Endothelial cell (in vitro differentiated cells): ENCODE data around the gene MPND. TPM values are rescaled to one million over a fixed set of nuclear protein-coding genes. Genes with fewer than 3 reads are reported as not detected.
A peak's percentile ranks its signal among the peaks of the same experiment; 100 is the strongest.

Experiments used
- DNase-seq: peaks from one replicate; pipeline ENCODE4 v3.0.0; 2021; ENCODE audit warnings: low spot score
- H3K27ac Mint-ChIP-seq: one replicate; pipeline ENCODE4 v1.8.0; 2021; ENCODE audit warnings: mixed read lengths, inconsistent platforms; ENCODE audit not compliant: unreplicated experiment
- H3K27me3 Mint-ChIP-seq: one replicate; pipeline ENCODE4 v1.8.0; 2021; ENCODE audit warnings: mild to moderate bottlenecking, moderate library complexity, mixed read lengths, inconsistent platforms; ENCODE audit not compliant: unreplicated experiment
- H3K36me3 Mint-ChIP-seq: one replicate; pipeline ENCODE4 v1.8.0; 2021; ENCODE audit warnings: mild to moderate bottlenecking, low read depth, mixed read lengths, inconsistent platforms; ENCODE audit not compliant: unreplicated experiment
- H3K4me1 Mint-ChIP-seq: one replicate; pipeline ENCODE4 v1.8.0; 2021; ENCODE audit warnings: mild to moderate bottlenecking, mixed read lengths, inconsistent platforms; ENCODE audit not compliant: unreplicated experiment
- H3K4me3 Mint-ChIP-seq: one replicate; pipeline ENCODE4 v1.8.0; 2021; ENCODE audit warnings: mild to moderate bottlenecking, mixed read lengths, inconsistent platforms; ENCODE audit not compliant: unreplicated experiment
- H3K9me3 Mint-ChIP-seq: one replicate; pipeline ENCODE4 v1.8.0; 2021; ENCODE audit warnings: mixed read lengths, inconsistent platforms; ENCODE audit not compliant: unreplicated experiment
- long read RNA-seq: library from polyadenylated mRNA; unstranded; transcript quantifications from one replicate; pipeline ENCODE4 v2.0.0, GENCODE V29; 2020; ENCODE audit not compliant: unreplicated experiment
- total RNA-seq: library from RNA; stranded (reverse); fragmentation: NEBNext Ultra II Directional; extraction: Animal tissue kit (Norgen Biotek cat#: 25700); gene quantifications from one replicate; pipeline ENCODE4 v1.2.1, GENCODE V29; 2021; ENCODE audit not compliant: unreplicated experiment
- TF ChIP-seq, protein P1 (sequence below): fragments of 200-600 bp; sonication (generic); IDR thresholded peaks from one replicate; pipeline ENCODE4 v1.5.0; 2021; ENCODE audit warnings: antibody characterized with exemption; ENCODE audit not compliant: unreplicated experiment

MPND gene, protein sequence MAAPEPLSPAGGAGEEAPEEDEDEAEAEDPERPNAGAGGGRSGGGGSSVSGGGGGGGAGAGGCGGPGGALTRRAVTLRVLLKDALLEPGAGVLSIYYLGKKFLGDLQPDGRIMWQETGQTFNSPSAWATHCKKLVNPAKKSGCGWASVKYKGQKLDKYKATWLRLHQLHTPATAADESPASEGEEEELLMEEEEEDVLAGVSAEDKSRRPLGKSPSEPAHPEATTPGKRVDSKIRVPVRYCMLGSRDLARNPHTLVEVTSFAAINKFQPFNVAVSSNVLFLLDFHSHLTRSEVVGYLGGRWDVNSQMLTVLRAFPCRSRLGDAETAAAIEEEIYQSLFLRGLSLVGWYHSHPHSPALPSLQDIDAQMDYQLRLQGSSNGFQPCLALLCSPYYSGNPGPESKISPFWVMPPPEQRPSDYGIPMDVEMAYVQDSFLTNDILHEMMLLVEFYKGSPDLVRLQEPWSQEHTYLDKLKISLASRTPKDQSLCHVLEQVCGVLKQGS
- total RNA-seq = 18.3 TPM
- long read RNA-seq = 0 reads

DNA sequence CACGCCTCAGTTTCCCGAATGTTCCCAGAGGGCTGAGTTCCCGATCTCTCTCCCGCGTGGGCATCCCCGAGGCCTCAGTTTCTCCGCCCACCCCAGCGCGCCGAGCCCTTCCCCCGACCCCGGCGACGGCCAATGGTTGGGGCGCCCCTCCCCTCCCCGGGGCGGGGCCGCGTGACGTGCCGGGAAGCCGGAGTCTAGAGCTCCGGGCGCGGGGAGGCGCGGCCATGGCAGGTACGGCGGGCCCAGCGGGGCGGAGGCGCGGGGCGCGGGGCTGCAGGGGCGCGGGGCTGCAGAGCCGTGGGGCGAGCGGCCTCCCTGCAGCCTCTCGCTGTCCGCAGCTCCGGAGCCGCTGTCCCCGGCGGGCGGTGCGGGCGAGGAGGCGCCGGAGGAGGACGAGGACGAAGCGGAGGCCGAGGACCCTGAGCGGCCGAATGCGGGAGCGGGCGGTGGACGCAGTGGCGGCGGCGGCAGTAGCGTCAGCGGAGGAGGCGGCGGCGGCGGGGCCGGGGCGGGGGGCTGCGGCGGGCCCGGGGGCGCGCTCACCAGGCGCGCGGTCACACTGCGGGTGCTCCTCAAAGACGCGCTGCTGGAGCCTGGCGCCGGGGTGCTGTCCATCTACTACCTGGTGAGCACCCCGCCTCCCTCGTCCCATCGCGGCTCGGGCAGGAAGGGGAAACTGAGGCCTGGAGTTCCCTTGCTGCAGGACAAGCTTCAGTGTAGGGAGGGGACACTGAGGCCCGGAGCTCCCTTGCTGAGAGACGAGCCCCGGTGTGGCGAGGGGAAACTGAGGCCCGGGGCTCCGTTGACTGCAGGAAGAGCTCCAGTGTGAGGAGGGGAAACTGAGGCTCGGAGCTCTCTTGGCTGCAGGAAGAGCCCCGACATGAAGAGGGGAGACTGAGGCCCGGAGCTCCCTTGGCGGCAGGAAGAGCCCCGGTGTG, at the start of gene MPND:
MPND (plus strand) TSS at position 193 of the 938 bp plus-strand sequence; CDS start at position 225, 32 bp downstream.
- peaks cover 11% of the 10 kb centered on the region for H3K27me3 Mint-ChIP-seq
- H3K36me3 Mint-ChIP-seq = peaks cover 4% of the 10 kb centered on the region
- DNase-seq = peak; percentile 94
- H3K4me1 Mint-ChIP-seq = peaks cover 6% of the 10 kb centered on the region
- H3K27ac Mint-ChIP-seq = peak within 1 kb of the TSS; percentile 94
- no peaks in the 10 kb centered on the region for H3K9me3 Mint-ChIP-seq
- TF ChIP-seq, protein P1, sequence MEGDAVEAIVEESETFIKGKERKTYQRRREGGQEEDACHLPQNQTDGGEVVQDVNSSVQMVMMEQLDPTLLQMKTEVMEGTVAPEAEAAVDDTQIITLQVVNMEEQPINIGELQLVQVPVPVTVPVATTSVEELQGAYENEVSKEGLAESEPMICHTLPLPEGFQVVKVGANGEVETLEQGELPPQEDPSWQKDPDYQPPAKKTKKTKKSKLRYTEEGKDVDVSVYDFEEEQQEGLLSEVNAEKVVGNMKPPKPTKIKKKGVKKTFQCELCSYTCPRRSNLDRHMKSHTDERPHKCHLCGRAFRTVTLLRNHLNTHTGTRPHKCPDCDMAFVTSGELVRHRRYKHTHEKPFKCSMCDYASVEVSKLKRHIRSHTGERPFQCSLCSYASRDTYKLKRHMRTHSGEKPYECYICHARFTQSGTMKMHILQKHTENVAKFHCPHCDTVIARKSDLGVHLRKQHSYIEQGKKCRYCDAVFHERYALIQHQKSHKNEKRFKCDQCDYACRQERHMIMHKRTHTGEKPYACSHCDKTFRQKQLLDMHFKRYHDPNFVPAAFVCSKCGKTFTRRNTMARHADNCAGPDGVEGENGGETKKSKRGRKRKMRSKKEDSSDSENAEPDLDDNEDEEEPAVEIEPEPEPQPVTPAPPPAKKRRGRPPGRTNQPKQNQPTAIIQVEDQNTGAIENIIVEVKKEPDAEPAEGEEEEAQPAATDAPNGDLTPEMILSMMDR = no peak
- peak within 1 kb of the TSS; percentile 93 for H3K4me3 Mint-ChIP-seq

DNA sequence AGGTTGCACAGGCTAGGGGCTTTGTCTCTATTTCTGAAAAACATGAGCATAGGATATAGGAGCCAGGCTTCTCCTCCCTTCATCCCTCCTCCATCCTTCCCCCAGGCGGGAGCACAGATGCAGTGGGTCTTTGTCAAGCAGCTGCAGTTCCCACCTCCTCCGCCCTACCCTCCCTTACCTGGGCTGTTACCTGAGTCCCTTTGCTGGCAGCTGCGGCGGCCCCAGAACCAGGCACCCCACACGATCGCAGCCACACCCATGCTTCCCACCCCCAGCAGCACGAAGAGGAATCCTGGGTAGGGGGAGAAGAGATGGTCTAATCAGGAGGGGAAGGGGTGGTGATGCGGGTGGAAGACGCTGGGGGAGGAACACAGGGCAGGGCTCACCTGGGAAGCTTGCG, 49.0 kb upstream of the MPND start:
- Mint-ChIP-seq H3K4me3 (no peak overlapping the region), H3K9me3 (no peaks in the 10 kb centered on the region), H3K27ac (no peak overlapping the region), H3K4me1 (no peaks in the 10 kb centered on the region), H3K27me3 (no peaks in the 10 kb centered on the region), H3K36me3 (no peaks in the 10 kb centered on the region)
- no peak for DNase-seq
- TF ChIP-seq, protein P1 = no peak

DNA sequence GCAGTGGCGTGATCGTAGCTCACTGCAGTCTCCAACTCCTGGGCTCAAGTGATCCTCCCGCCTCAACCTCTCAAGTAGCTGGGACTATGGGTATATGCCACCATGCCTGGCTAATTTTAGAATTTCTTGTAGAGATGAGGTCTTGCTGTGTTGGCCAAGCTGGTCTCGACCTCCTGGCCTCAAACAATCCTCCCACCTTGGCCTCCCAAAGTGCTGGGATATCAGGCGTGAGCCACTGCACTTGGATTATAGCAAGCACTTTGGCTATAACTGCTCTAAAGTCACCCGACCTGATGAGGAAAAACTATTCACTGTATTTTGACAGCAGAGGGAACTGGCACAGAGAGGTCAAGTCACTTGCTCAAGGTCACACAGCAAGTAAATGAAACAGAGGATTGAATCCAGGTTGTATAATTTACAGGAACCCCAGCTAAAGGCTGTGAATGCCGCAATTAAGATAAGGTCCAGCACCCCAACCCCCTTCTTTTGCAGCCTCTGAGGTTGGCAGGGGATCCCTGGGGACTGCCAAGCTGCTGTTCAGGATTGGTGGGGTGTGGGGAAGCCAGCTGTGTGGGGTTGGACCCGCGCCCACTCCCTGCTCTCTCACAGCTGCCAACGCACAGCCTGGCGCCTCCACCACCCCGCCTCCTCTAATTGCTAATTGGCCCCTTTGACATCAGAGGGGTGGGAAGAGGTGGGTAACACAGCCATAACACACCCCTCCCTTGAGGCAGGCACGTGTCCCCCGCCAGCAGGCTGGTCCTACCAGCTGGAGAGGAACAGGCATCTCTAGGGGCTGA, 47.2 kb upstream of the MPND start:
- no peaks in the 10 kb centered on the region for H3K36me3 Mint-ChIP-seq
- no peak for DNase-seq
- TF ChIP-seq, protein P1 = no peak
- no peak overlapping the region for H3K4me3 Mint-ChIP-seq
- no peak overlapping the region for H3K27ac Mint-ChIP-seq
- peaks cover 1% of the 10 kb centered on the region for H3K27me3 Mint-ChIP-seq
- no peaks in the 10 kb centered on the region for H3K9me3 Mint-ChIP-seq
- H3K4me1 Mint-ChIP-seq = no peaks in the 10 kb centered on the region

DNA sequence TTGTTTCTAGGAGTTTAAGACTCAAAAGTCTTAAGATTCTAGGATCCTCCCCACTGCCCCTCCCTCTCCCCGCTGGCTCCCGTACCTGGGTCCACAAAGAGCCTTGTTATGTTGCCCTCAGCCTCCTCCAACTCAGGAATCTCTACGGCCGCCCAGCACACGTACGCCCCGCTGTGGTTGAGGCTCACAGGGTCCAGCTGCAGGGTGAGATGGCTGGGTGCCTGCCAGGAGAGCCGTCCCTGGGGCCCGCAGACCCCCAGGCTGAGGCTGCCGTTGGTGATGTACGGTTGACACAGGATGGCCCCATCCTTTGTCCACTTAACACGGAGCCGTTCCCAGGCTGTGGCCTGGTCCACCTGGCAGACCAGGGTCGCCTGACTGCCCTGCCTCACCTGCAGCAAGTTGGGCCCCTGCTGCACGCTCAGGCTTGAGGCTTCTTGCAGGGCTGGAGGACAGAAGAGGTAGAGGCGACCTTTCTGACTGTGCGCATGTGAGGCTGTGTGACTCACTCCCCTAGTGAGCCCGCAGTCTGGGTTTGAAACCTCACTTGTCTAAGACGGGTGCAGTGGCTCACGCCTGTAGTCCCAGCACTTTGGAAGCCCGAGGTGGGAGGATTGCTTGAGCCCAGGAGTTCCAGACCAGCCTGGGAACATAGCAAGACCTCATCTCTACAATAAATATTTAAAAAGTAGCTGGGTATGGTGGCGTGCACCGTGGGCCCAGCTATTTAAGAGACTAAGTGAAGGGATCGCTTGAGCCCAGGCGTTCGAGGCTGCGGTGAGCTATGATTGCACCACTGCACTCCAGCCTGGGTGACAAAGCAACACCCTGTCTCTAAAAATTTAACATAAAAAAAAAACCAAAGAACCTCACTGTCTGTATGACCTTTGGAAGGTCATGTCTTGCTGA, 45.2 kb upstream of the MPND start:
- Mint-ChIP-seq H3K4me1 (no peaks in the 10 kb centered on the region), H3K36me3 (no peaks in the 10 kb centered on the region), H3K4me3 (no peak overlapping the region), H3K27me3 (peaks cover 1% of the 10 kb centered on the region), H3K9me3 (no peaks in the 10 kb centered on the region), H3K27ac (no peak overlapping the region)
- TF ChIP-seq, protein P1 = no peak
- DNase-seq = no peak
